ENCODE measurements around the gene SNX3.
A peak's percentile ranks its signal among the peaks of the same experiment; 100 is the strongest.

Gene SNX3

DNA sequence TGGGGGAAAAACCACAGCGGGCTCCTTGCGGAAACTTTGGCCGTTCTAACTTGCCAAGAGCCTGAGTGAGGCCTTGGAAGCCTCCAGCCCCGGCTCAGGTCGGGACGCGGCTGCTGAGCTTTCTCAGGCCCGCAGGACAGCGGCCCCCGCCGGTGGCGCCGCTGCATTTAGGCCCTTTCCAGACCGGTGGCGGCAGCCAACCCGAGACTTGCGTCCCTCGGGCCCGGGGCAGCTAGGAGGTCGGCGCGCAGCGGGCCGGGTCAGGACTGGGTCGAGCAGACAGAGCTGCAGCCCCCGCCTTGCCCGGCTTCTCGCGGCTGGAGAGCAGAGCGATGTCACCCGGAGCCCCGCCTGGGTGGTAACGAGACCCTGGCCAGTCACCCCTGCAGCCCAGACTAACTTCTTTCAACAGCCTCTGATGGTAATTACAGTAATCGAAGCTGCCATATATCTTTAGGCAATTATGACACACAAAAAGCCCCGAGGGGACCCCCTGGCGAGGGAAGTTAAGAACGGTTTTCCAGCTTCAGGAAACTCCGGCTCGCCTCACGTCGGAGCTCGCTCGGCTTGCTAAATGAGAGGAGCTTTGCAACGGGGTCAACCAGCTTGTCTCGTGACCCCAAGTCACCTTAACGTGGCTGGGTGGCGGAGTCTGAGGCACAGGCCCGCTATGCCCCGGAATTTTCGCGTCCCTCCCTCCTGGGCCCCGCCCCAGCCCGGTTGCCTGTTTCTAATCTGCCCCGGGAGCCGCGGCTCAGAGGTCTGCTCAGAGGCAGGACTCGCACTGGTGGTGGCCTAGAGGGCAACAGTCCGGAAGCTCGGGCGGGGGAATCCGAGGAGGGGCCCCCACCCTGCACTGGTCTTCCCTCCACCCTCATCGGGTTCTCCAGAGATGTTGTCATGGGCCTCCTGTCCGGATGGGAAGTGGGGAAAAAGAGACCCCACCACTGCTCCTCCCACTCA, 92.1 kb downstream of the SNX3 start:
- DNase-seq, result no peak

DNA sequence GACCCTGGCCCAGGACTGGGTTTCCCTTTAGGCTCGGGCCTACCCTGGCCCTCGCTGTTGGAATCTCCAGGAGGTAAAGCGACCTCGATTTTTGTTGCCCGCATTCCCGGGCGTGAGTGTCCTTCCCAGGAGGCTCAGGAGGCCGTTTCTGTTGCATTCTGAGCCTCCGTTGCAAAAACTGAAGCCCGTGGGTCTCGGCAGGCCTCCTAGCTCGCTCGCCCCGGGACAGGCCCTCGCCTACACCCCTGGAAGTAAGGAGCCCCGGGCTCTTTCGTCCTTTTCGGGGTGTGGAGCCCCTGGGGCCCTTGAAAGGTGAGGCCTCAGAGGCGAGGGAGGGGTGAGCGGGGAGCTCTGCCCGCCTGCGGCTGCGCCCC, 92.8 kb downstream of the SNX3 start:
- DNase-seq, result no peak

GRCh38 chr6:108167449-108168089, 93.3 kb downstream of the SNX3 start:
- DNase-seq, result no peak

- no peak for DNase-seq
These were observed 94.0 kb downstream of the SNX3 start for GRCh38 chr6:108166664-108167448.

DNA sequence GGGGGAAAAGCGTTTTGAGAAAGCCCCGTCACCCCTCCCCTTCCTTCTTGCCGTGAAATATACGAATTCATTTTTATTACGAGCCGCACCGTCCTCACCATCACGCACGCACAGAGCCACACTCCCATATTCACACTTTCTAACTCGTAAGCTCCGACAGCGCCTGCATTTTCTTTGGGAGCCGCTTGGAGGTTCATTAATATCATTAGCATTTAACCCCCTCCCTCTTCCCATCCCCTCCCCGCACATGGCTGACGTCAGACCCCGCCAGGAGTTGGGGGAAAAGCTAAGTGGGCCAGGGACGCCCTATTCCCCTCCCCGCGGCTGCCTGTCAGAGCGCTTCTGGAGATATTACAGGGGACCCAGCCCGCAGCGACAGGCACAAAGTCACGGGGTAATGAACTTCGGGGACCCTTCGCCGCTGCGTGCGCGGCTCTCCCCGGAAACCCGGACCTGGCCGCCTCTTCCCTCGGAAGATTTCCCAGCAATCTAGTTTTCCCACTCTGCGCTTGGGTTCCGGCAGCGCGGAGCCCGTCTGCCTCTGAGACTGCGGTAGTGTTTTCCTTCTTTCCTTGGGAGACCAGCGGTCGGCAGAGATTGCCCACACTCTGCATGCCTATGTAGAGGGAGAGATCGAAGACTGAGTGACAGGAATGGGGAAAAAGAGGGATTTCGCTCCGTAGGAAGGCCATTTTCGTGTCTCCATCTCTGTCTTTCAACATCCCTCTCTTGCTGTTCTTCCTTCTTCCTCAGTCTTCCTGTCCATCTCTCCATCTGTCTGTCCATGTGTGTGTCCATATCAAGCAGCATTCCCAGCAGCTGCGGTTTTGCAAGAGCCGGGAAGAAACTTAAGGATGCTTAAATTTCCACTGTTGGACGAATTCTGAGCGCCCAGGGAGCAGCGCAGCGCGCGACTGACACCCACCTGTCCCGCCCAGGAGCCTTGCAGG, 94.9 kb downstream of the SNX3 start, which contains the start of gene NR2E1:
Gene NR2E1, plus strand, starts transcription at position 309 of the 950 bp plus-strand sequence. CDS start 744 bp downstream, outside the sequence.
- no peak for DNase-seq

- no peak for DNase-seq
These were observed 95.8 kb downstream of the SNX3 start for GRCh38 chr6:108164815-108165706.

DNA sequence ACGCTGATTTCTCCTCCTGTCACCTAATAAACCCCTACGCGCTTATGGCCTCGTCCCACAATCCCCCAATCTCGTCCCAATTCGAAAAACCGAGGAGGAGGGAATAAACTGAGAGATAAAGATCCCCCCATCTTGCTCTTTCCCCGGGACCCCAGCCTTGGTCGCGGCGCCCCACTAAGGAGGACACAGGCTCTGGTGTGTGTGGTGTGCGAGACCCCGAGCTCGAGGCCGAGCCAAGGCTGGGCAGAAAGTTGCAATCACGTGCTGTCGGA, 96.4 kb downstream of the SNX3 start:
- DNase-seq, result no peak

- DNase-seq, result no peak
These were observed 96.9 kb downstream of the SNX3 start for GRCh38 chr6:108163644-108164542.

GRCh38 chr6:108163267-108163643, 97.6 kb downstream of the SNX3 start:
- DNase-seq, result peak; percentile 67

- no peak for DNase-seq
These were observed 99.0 kb downstream of the SNX3 start for GRCh38 chr6:108161724-108162282.
